Activated CD8-positive, alpha-beta memory T cell treated with anti-CD3 and anti-CD28 coated beads for 36 hours (primary cell): Measurements from ENCODE around the gene TRAF6. TPM values are rescaled to one million over a fixed set of nuclear protein-coding genes. Genes with fewer than 3 reads are reported as not detected.

Experiments
- CTCF ChIA-PET: fragments of 350-600 bp; sonication (Branson Sonifier 250); formaldehyde crosslinking; loops from one replicate; lab custom pipeline; 2021; ENCODE audit warnings: antibody characterized with exemption; lab: Charles Lee
- POLR2A ChIA-PET: fragments of 350-600 bp; sonication (Branson Sonifier 250); formaldehyde crosslinking; loops from one replicate; lab custom pipeline; 2021; ENCODE audit warnings: antibody characterized with exemption; lab: Charles Lee
- total RNA-seq, 2 experiments: library from RNA; stranded (reverse); gene quantifications; one replicate each; pipeline ENCODE4 v1.2.3, GENCODE V29; 2021

TRAF6 gene
- total RNA-seq, 2 experiments from 2014 or later = 10.9 to 11.7 TPM

- ChIA-PET POLR2A (no interaction called here), CTCF (no interaction called here)
Measured at GRCh38 chr11:36447947-36448346, 62.1 kb downstream of the TRAF6 start.

DNA sequence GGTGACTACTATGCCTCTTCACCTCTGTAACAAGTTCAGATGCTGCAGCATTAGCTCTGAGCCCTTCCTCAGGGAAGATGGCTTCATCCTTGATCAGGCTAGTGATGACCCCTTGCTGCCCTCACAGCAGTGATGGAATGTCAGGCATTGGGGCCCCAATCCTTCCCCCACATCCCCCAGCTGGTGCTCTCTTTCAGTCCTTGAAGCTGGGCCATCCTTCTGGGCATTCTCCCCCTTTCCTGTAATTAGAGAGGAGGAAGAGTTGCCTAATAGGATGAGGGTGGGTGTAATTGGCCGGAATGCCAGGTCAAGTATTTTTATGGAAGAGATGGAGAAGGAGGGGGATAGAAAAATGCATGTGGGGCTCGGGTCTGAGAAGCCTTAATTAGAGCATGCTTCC is 62.6 kb downstream of the TRAF6 start:
- CTCF ChIA-PET = no interaction called here
- POLR2A ChIA-PET = no interaction called here

- CTCF ChIA-PET = no interaction called here
- POLR2A ChIA-PET = no interaction called here
Measured at GRCh38 chr11:36446135-36446534, 63.9 kb downstream of the TRAF6 start.

DNA sequence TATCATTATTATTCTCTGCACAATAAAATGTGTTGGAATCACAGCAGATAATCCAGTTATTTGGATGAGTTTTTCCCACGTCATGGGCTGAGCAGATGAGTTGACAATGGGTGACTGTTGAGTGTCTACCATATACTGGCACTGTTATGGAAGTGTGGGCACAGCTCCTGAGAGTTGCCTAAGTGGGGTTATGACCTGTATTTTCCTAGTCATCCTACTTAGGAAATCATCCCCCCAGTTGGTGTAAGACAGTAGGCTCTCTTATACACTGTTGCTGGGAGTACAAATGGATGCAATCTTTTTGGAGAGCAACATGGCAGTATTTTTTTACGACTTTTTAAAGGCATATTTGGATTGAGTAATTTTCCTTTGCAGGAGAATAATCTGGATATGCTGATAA is 66.4 kb downstream of the TRAF6 start:
- CTCF ChIA-PET = no interaction called here
- POLR2A ChIA-PET = no interaction called here

GRCh38 chr11:36441610-36442208 is 68.4 kb downstream of the TRAF6 start:
- ChIA-PET POLR2A (no interaction called here), CTCF (no interaction called here)

DNA sequence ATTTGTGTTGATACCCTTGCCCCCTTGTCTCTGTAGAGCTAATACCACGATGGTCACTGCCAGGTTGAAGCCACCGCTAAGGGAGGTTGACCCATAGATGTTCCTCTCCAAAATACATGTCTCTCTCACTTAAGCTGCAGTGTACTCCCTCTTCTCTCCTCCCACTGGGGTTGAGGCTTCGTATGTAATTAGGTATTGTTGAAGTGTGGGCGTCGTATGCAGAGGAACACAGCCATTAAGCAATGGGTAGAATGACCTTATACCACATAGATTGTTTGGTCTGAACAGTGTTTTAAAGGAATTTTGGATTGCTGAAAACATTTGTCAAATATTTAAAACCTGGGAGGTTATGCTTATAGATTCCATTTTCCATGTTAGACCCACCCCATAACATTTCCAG is 71.9 kb downstream of the TRAF6 start:
- POLR2A ChIA-PET = no interaction called here
- CTCF ChIA-PET = no interaction called here

DNA sequence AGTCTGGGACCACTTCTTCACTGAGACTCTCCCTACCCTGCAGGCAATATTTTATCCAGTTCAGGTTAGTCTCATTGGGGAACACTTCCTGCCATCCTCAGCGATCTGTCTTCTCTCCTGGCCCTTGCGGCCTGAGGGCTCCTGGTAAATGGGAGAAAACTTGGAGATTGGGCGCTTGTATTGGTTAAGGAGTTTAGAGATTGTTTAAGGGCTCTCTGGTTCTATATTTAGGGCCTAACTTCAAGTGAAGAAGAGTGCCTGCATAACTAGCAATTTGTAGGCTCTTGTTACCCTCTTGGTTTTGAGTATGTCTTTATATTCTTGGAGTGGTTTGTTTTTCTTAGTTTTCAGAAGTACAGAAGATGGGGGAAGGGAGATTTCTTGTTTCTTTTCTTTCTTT is 72.7 kb downstream of the TRAF6 start:
- ChIA-PET POLR2A (no interaction called here), CTCF (interaction anchor here (1.4 kb wide), 1 partner anchor 12 kb away, joined by 4 read pairs; no protein-coding TSS in a partner anchor)

Other genes starting within 250 kb of the TRAF6 start
- gene COMMD9, start 220.8 kb downstream of the TRAF6 start, total RNA-seq = 10 to 100 TPM; 50.4 to 55.2 TPM
- gene PRR5L, start 214.0 kb downstream of the TRAF6 start, total RNA-seq = 10 to 100 TPM; 15.5 to 18.2 TPM
- gene RAG1, start 57.7 kb upstream of the TRAF6 start, total RNA-seq = under 1 TPM; 0.27 to 0.30 TPM
- gene IFTAP, start 84.2 kb upstream of the TRAF6 start, total RNA-seq = 1 to 10 TPM; 4.5 TPM
- not detected for gene RAG2, start 88.0 kb upstream of the TRAF6 start, total RNA-seq